SK-N-MC (cell line): ENCODE results near the gene BIRC6.

Source experiments
- EZH2 ChIP-seq: fragments of 200-600 bp; sonication (generic); IDR thresholded peaks from one replicate; pipeline ENCODE4 v1.6.1; 2017; ENCODE audit warnings: antibody characterized with exemption
- FOXP2 ChIP-seq: optimal IDR thresholded peaks from 2 replicates; pipeline ENCODE3; 2011; ENCODE audit warnings: mild to moderate bottlenecking, moderate library complexity; ENCODE audit not compliant: insufficient read depth; ENCODE audit errors: extremely low read length, control extremely low read depth

GRCh38 chr2:32355976-32356680 lies 695 bp upstream of the BIRC6 start:
- TF ChIP-seq FOXP2 (no peak), EZH2 (no peak)
